Tibial nerve (tissue), 4 donors: ENCODE results near the gene UPK2.

Source experiments
- EP300 ChIP-seq, 2 donors: sonication (generic); formaldehyde crosslinking; IDR thresholded peaks; one replicate each; pipeline ENCODE4 v1.6.1; 2017; ENCODE audit warnings: antibody characterized with exemption in 2 of 2, mild to moderate bottlenecking in 1 of 2
- POLR2A ChIP-seq, 2 donors: fragments of 450-650 bp; IDR thresholded peaks; one replicate each; pipeline ENCODE4 v1.6.1; 2017; ENCODE audit warnings: antibody characterized with exemption in 2 of 2, mild to moderate bottlenecking in 2 of 2, moderate library complexity in 2 of 2
- TF ChIP-seq, protein P1 (sequence below), 5 experiments: fragments of 200-600 bp in 3 of 5; fragments of 450-650 bp in 2 of 5; sonication (generic) in 3 of 5; IDR thresholded peaks; one replicate each; pipeline ENCODE4 v1.5.1; 2016 to 2019; ENCODE audit warnings: antibody characterized with exemption in 5 of 5, mild to moderate bottlenecking in 3 of 5, moderate library complexity in 2 of 5

DNA sequence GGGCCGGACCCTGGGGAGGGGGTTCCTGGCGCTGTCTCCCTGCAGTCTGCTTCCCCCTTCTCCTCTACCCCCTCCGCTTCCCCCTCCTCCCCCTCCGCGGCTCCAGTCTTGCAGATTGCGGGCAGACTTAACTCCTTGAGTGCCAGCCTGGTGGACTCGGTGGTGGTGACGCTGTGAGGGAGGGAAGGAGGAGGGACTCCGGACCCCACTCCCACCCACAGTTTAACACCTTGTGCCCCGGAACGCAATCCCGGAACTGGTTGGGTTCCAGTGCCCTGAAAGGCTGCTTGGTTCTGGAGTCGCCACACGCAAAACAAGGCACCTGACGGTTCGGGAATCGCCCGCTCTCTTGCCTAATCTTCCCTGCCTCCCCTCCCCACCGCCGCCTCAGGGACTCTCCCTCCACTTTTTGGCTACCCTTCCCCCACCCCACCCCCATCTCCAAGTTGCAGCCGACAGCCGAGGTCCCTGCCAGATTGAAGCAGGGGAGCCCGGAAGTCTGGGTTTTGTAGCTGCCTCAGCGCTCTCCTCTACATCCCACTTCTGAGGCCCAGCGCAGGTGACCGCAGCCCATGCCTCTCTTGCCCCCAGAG lies 26.5 kb upstream of the UPK2 start:
- TF ChIP-seq, protein P1, sequence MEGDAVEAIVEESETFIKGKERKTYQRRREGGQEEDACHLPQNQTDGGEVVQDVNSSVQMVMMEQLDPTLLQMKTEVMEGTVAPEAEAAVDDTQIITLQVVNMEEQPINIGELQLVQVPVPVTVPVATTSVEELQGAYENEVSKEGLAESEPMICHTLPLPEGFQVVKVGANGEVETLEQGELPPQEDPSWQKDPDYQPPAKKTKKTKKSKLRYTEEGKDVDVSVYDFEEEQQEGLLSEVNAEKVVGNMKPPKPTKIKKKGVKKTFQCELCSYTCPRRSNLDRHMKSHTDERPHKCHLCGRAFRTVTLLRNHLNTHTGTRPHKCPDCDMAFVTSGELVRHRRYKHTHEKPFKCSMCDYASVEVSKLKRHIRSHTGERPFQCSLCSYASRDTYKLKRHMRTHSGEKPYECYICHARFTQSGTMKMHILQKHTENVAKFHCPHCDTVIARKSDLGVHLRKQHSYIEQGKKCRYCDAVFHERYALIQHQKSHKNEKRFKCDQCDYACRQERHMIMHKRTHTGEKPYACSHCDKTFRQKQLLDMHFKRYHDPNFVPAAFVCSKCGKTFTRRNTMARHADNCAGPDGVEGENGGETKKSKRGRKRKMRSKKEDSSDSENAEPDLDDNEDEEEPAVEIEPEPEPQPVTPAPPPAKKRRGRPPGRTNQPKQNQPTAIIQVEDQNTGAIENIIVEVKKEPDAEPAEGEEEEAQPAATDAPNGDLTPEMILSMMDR (IDR thresholded peaks at IDR 0.05): no peak
- no peak for TF ChIP-seq POLR2A (IDR thresholded peaks at IDR 0.05)
- TF ChIP-seq EP300 (IDR thresholded peaks at IDR 0.05): no peak
